Stimulated activated CD8-positive, alpha-beta memory T cell treated with anti-CD3 and anti-CD28 coated beads, Interleukin-15, amount 100 ng/mL, for 4 hours (primary cell): Measurements from ENCODE around the gene IRAK1.
A peak's percentile ranks its signal among the peaks of the same experiment; 100 is the strongest.

Experiments used
- DNase-seq, 2 donors: peaks; one replicate each; pipeline ENCODE4 v3.0.0-alpha.2; 2020; ENCODE audit warnings: low read depth in 2 of 2

The IRAK1 gene

GRCh38 chrX:154019633-154020528, at the start of gene IRAK1:
Gene IRAK1 (minus strand): TSS chrX:154019902. CDS start chrX:154019812, 90 bp downstream.
- DNase-seq: peak in 1 of 2 donors; percentile 43

- DNase-seq: no peak
Observed at GRCh38 chrX:154068560-154068959, 48.9 kb upstream of the IRAK1 start.

GRCh38 chrX:154064637-154065435, 45.1 kb upstream of the IRAK1 start:
- DNase-seq: no peak

- no peak for DNase-seq
Observed at GRCh38 chrX:154063234-154063633, 43.5 kb upstream of the IRAK1 start.

- no peak for DNase-seq
Observed at GRCh38 chrX:154061801-154062200, 42.1 kb upstream of the IRAK1 start.

- DNase-seq: no peak
Observed at GRCh38 chrX:154059729-154060245, 40.1 kb upstream of the IRAK1 start.

GRCh38 chrX:154059231-154059630, 39.5 kb upstream of the IRAK1 start:
- no peak for DNase-seq

- no peak for DNase-seq
Observed at GRCh38 chrX:154058214-154058997, 38.7 kb upstream of the IRAK1 start.

- DNase-seq: no peak
Observed at GRCh38 chrX:154057791-154058190, 38.1 kb upstream of the IRAK1 start.

- DNase-seq: no peak
Observed at GRCh38 chrX:154056770-154057241, 37.1 kb upstream of the IRAK1 start.

GRCh38 chrX:154051201-154051810, 31.6 kb upstream of the IRAK1 start:
- DNase-seq: peak in 1 of 2 donors; percentile 34

GRCh38 chrX:154050113-154050495, 30.4 kb upstream of the IRAK1 start:
- DNase-seq: no peak

GRCh38 chrX:154049209-154050112, 29.8 kb upstream of the IRAK1 start:
- DNase-seq: no peak

- no peak for DNase-seq
Observed at GRCh38 chrX:154048398-154048797, 28.7 kb upstream of the IRAK1 start.

GRCh38 chrX:154046940-154047610, 27.4 kb upstream of the IRAK1 start:
- DNase-seq: no peak

- no peak for DNase-seq
Observed at GRCh38 chrX:154046031-154046781, 26.5 kb upstream of the IRAK1 start.

GRCh38 chrX:154044091-154044490, 24.4 kb upstream of the IRAK1 start:
- DNase-seq: no peak

- DNase-seq: no peak
Observed at GRCh38 chrX:154043003-154043763, 23.5 kb upstream of the IRAK1 start.
